WI38 (cell line): ENCODE measurements around the gene MYOCD.

ENCODE experiments used
- H3K4me3 ChIP-seq: 2 replicates; pipeline ENCODE4 v1.5.1; 2011; ENCODE audit warnings: low read depth, mild to moderate bottlenecking, control low read depth, low read length
- TF ChIP-seq, protein P1 (sequence below): IDR thresholded peaks from 2 replicates; pipeline ENCODE4 v1.5.1; 2012; ENCODE audit warnings: low read depth, mild to moderate bottlenecking, control low read depth, low read length

The MYOCD gene

GRCh38 chr17:12706070-12706469, 40.4 kb downstream of the MYOCD start:
- TF ChIP-seq, protein P1, sequence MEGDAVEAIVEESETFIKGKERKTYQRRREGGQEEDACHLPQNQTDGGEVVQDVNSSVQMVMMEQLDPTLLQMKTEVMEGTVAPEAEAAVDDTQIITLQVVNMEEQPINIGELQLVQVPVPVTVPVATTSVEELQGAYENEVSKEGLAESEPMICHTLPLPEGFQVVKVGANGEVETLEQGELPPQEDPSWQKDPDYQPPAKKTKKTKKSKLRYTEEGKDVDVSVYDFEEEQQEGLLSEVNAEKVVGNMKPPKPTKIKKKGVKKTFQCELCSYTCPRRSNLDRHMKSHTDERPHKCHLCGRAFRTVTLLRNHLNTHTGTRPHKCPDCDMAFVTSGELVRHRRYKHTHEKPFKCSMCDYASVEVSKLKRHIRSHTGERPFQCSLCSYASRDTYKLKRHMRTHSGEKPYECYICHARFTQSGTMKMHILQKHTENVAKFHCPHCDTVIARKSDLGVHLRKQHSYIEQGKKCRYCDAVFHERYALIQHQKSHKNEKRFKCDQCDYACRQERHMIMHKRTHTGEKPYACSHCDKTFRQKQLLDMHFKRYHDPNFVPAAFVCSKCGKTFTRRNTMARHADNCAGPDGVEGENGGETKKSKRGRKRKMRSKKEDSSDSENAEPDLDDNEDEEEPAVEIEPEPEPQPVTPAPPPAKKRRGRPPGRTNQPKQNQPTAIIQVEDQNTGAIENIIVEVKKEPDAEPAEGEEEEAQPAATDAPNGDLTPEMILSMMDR, result no peak
- H3K4me3 ChIP-seq, result no peak overlapping the region

- no peak overlapping the region for H3K4me3 ChIP-seq
- TF ChIP-seq, protein P1, result no peak
These were observed 43.4 kb downstream of the MYOCD start for GRCh38 chr17:12709063-12709462.

DNA sequence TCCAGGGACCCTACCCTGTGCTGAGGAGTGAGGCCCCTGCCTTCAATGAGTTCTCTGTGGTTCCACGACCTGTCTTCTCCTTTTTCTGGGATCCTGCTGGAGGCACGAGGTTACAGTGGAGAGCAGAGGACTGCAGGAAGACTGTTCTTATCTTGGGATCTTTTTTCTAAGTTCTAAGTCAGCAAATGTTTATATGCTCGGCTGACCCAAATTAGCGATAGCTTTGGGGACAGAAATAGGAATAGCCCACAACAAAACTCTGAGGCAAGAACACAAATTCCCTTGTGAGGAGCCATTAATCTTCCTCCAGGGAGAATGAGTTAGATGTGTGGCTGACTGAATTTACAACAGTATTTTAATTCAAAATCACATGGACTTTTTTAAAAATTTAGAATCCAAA, 46.7 kb downstream of the MYOCD start:
- TF ChIP-seq, protein P1, result no peak
- H3K4me3 ChIP-seq, result no peak overlapping the region

DNA sequence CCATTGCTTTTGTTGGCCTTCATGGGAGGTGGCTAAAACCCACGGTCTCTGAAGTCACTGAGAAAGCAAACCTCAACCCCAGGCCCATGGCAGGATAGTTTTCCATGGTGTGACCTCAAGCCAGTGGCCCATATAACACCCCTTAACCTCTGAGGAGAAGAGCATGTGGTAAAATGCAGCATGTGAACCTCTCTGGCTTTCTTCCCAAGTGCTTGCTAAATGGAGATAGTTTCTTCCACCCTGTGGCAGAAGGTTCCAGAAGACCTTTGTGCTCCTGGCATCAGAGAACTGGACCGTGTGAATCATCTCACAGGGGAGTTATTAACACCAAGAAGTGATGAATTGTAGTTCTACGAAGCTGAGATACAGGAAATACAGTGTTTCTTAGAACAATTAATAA, 47.3 kb downstream of the MYOCD start:
- TF ChIP-seq, protein P1, result no peak
- no peak overlapping the region for H3K4me3 ChIP-seq

GRCh38 chr17:12719948-12720347, 54.3 kb downstream of the MYOCD start:
- no peak overlapping the region for H3K4me3 ChIP-seq
- TF ChIP-seq, protein P1, result no peak

DNA sequence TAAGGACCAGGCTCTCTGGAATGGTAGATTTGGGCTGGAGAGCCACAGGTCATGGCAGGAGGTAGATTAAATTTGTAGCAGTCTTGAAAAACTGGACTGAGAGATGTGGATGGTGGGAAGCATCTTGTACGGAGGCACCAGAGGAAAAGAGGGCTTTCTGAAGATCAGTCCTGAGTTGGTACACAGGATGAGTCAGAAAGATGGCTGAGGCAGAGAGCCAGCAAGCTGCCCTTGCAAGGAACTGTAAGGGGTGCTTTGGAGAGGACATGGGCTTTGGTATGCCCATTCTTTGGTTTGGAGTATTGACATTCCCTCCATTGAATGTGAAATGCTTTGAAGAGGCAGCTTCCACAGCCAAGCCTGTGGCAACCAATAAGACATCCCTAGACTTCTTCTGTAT, 55.9 kb downstream of the MYOCD start:
- no peak overlapping the region for H3K4me3 ChIP-seq

GRCh38 chr17:12722282-12722681, 56.6 kb downstream of the MYOCD start:
- no peak overlapping the region for H3K4me3 ChIP-seq
- TF ChIP-seq, protein P1, result no peak

More for the DNA sequence above, 55.9 kb downstream of the MYOCD start:
- TF ChIP-seq, protein P1, result no peak
